GM23248 (cell line): ENCODE data around the gene FNDC3B. TPM values are rescaled to one million over a fixed set of nuclear protein-coding genes. Genes with fewer than 3 reads are reported as not detected.
"Not testable (repeated sequence)": the region's sequence is repeated elsewhere in the genome, so short reads cannot be mapped to it uniquely, and the experiment has no call there.

Experiments used
- DNase-seq: peaks from one replicate; pipeline ENCODE4 v3.0.0-alpha.2; 2015
- H2AFZ ChIP-seq: fragments of 200-600 bp; sonication (generic); 2 replicates; pipeline ENCODE4 v1.6.1; 2016; ENCODE audit warnings: antibody characterized with exemption
- H3F3A ChIP-seq: fragments of 200-600 bp; sonication (generic); 2 replicates; pipeline ENCODE4 v1.6.1; 2016; ENCODE audit warnings: mild to moderate bottlenecking, antibody characterized with exemption, mixed run types; ENCODE audit not compliant: insufficient read depth
- H3K27ac ChIP-seq: fragments of 200-600 bp; sonication (generic); 2 replicates; pipeline ENCODE4 v1.5.1; 2016; ENCODE audit warnings: mild to moderate bottlenecking
- H3K27me3 ChIP-seq: fragments of 200-600 bp; sonication (generic); replicated peaks from 2 replicates; pipeline ENCODE4 v1.6.1; 2016; ENCODE audit warnings: mild to moderate bottlenecking; ENCODE audit not compliant: insufficient read depth
- H3K36me3 ChIP-seq: fragments of 200-600 bp; sonication (generic); 2 replicates; pipeline ENCODE4 v1.6.1; 2016; ENCODE audit warnings: low read depth, mild to moderate bottlenecking
- H3K4me1 ChIP-seq: fragments of 200-600 bp; sonication (generic); 2 replicates; pipeline ENCODE4 v1.6.1; 2016; ENCODE audit warnings: mild to moderate bottlenecking; ENCODE audit not compliant: insufficient read depth
- H3K4me2 ChIP-seq: fragments of 200-600 bp; sonication (generic); one replicate; pipeline ENCODE4 v1.6.1; 2016; ENCODE audit warnings: mild to moderate bottlenecking; ENCODE audit not compliant: unreplicated experiment
- H3K4me3 ChIP-seq: fragments of 200-600 bp; sonication (generic); 2 replicates; pipeline ENCODE4 v1.5.1; 2016; ENCODE audit warnings: mild to moderate bottlenecking
- H3K79me2 ChIP-seq: fragments of 200-600 bp; sonication (generic); 2 replicates; pipeline ENCODE4 v1.6.1; 2016; ENCODE audit warnings: mild to moderate bottlenecking; ENCODE audit not compliant: insufficient read depth
- H3K9ac ChIP-seq: fragments of 200-600 bp; sonication (generic); 2 replicates; pipeline ENCODE4 v1.6.1; 2016; ENCODE audit warnings: mild to moderate bottlenecking
- H3K9me2 ChIP-seq: fragments of 200-600 bp; sonication (generic); 2 replicates; pipeline ENCODE4 v1.6.1; 2016; ENCODE audit warnings: mixed run types, mild to moderate bottlenecking, moderate library complexity; ENCODE audit not compliant: insufficient read depth
- H3K9me3 ChIP-seq: fragments of 200-600 bp; sonication (generic); one replicate; pipeline ENCODE4 v1.6.1; 2017; ENCODE audit warnings: low read depth
- H4K20me1 ChIP-seq: fragments of 200-600 bp; sonication (generic); 2 replicates; pipeline ENCODE4 v1.6.0; 2016; ENCODE audit not compliant: insufficient read depth
- EZH2 ChIP-seq: fragments of 200-600 bp; sonication (generic); IDR thresholded peaks from 2 replicates; pipeline ENCODE4 v1.6.1; 2018; ENCODE audit warnings: antibody characterized with exemption, mild to moderate bottlenecking; ENCODE audit not compliant: insufficient read depth, poor library complexity, severe bottlenecking
- EZH2phosphoT487 ChIP-seq: fragments of 200-600 bp; sonication (generic); IDR thresholded peaks from 2 replicates; pipeline ENCODE4 v1.6.1; 2018; ENCODE audit warnings: antibody characterized with exemption, moderate library complexity, mild to moderate bottlenecking, low read depth; ENCODE audit not compliant: insufficient read depth
- WGBS, 2 experiments: methylation state at CpG; one replicate each; pipeline ENCODE4 v1.1.6; 2015 to 2017; ENCODE audit warnings: low lambda C conversion rate in 2 of 2, low coverage in 1 of 2; ENCODE audit errors: missing lambda C conversion rate in 2 of 2; 5-methylcytosine and 5-hydroxymethylcytosine counted together
- in situ Hi-C: fragments of 300-500 bp; cut with MboI; formaldehyde crosslinking; loops from 2 replicates; pipeline ENCODE4 v1.15.0; 2020
- polyA plus RNA-seq: library from polyadenylated mRNA; unstranded; fragments of >200 nt; fragmentation: Nextera tagmentation; extraction: Ambion mirVana; gene quantifications from 2 replicates; pipeline ENCODE4 v1.2.1, GENCODE V29; 2016
- total RNA-seq: library from RNA; depleted of rRNA; stranded (reverse); fragments of >200 nt; shearing (Covaris generic); gene quantifications from 2 replicates; pipeline ENCODE4 v1.2.3, GENCODE V29; 2014

Gene FNDC3B
- total and polyA plus RNA-seq, 2 experiments from 2014 or later, result 85.5 to 123 TPM

- DNase-seq, result no peak
- 0 out of 2 replicates have a peak, but pooled peaks cover 4% of the 10 kb centered on the region for H3F3A ChIP-seq
- TF ChIP-seq EZH2 (no peak), EZH2phosphoT487 (no peak)
- H3K4me2 ChIP-seq, result no peak overlapping the region
- H3K9me2 ChIP-seq, result no peaks in the 10 kb centered on the region
- H3K27ac ChIP-seq, result no peak overlapping the region
- H3K79me2 ChIP-seq, result peaks cover 18% of the 10 kb centered on the region
- peaks cover 81% of the 10 kb centered on the region for H3K36me3 ChIP-seq
- no peaks in the 10 kb centered on the region for H3K27me3 ChIP-seq
- no peaks in the 10 kb centered on the region for H4K20me1 ChIP-seq
- WGBS, 2 experiments, result 90 to 91% methylated on average over 9 of the region's 9 CpGs
- in situ Hi-C loops, result no loop called here
- no peak overlapping the region for H2AFZ ChIP-seq
- H3K9me3 ChIP-seq, result no peaks in the 10 kb centered on the region
- H3K9ac ChIP-seq, result no peak overlapping the region
- no peak overlapping the region for H3K4me3 ChIP-seq
- H3K4me1 ChIP-seq, result no peaks in the 10 kb centered on the region
Observed at GRCh38 chr3:172367205-172368105, 328.1 kb downstream of the FNDC3B start.

GRCh38 chr3:172368556-172368955 is 329.2 kb downstream of the FNDC3B start:
- WGBS, 2 experiments, result 92 to 98% methylated on average over 5 of the region's 5 CpGs
- H3K27me3 ChIP-seq, H3K9ac ChIP-seq, H3K9me2 ChIP-seq, H3K4me1 ChIP-seq, H3F3A ChIP-seq, H3K4me2 ChIP-seq, H3K27ac ChIP-seq, H4K20me1 ChIP-seq, H3K4me3 ChIP-seq, in situ Hi-C loops, H3K9me3 ChIP-seq, DNase-seq, H2AFZ ChIP-seq: not testable (repeated sequence)
- peaks cover 78% of the 10 kb centered on the region for H3K36me3 ChIP-seq
- H3K79me2 ChIP-seq, result 0 out of 2 replicates have a peak, but pooled peaks cover 15% of the 10 kb centered on the region

- Histone ChIP-seq H3K79me2 (0 out of 2 replicates have a peak, but pooled peaks cover 6% of the 10 kb centered on the region), H3K27ac (no peak overlapping the region), H3K9me3 (no peaks in the 10 kb centered on the region), H3K4me1 (no peaks in the 10 kb centered on the region), H3K4me3 (no peak overlapping the region), H3K9me2 (no peaks in the 10 kb centered on the region), H3K4me2 (no peak overlapping the region), H3K9ac (no peak overlapping the region), H3K27me3 (no peaks in the 10 kb centered on the region), H2AFZ (no peak overlapping the region), H3K36me3 (peaks cover 72% of the 10 kb centered on the region), H4K20me1 (no peaks in the 10 kb centered on the region), H3F3A (0 out of 2 replicates have a peak, but pooled peaks cover 4% of the 10 kb centered on the region)
- DNase-seq, result no peak
- in situ Hi-C loops, result no loop called here
- TF ChIP-seq EZH2phosphoT487 (no peak), EZH2 (no peak)
- WGBS, 2 experiments, result 84 to 86% methylated on average over 9 of the region's 9 CpGs
Observed at GRCh38 chr3:172369590-172370259, 330.3 kb downstream of the FNDC3B start.

DNA sequence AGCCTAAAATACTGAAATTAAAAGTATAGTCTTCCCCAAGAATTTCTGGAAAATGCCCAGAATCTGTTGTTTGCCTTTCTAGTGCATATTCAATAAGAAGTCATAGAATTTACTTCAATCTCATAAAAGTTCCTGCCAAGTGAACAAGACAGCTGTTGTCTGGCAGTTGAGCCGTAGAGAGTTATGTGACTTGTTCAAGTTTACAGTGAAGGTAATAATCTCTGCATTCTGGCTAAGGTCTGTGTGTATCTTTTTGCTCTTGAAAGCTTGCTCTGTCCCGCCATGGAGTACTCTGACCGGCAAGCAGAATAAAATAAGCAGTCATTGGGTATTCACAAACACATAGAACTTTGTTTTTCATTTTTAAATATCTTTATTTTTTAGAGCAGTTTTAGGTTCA is 331.0 kb downstream of the FNDC3B start:
- TF ChIP-seq EZH2phosphoT487 (no peak), EZH2 (no peak)
- no peaks in the 10 kb centered on the region for H3K4me1 ChIP-seq
- no peak overlapping the region for H2AFZ ChIP-seq
- no peak overlapping the region for H3K27ac ChIP-seq
- no peaks in the 10 kb centered on the region for H4K20me1 ChIP-seq
- H3K36me3 ChIP-seq, result peaks cover 67% of the 10 kb centered on the region
- H3K4me3 ChIP-seq, result no peak overlapping the region
- no peak for DNase-seq
- H3K4me2 ChIP-seq, result no peak overlapping the region
- no peaks in the 10 kb centered on the region for H3K9me3 ChIP-seq
- 0 out of 2 replicates have a peak, but pooled peaks cover 12% of the 10 kb centered on the region for H3K79me2 ChIP-seq
- peaks cover 5% of the 10 kb centered on the region; the same call in 1 of the 2 replicates for H3F3A ChIP-seq
- WGBS, 2 experiments, result 96 to 99% methylated on average over 3 of the region's 3 CpGs
- no peaks in the 10 kb centered on the region for H3K27me3 ChIP-seq
- in situ Hi-C loops, result no loop called here
- no peaks in the 10 kb centered on the region for H3K9me2 ChIP-seq
- no peak overlapping the region for H3K9ac ChIP-seq
